ENCODE data around the gene ZSWIM5.

DNA sequence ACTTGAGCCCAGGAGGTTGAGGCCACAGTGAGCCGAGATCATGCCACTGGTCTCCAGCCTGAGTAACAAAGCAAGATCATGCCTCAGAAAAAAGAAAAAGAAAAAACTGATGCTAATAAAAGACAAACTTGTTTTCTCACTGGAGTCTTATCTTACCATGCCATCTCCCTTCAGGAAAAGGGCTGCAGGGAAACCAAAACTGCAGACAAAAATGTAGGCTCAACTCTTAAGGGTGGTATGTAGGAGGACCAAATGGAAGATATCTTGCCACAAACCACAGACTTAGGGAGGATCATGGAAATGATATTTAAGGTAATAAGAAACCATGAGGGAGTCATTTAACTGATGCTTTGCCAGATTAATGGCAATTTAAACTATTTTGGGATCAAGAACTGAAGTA, 161.5 kb downstream of the ZSWIM5 start:
- no peak for TF ChIP-seq EZH2 (IDR thresholded peaks at IDR 0.05; ENCODE audit: insufficient read depth, low read length)
- TF ChIP-seq, protein P1, sequence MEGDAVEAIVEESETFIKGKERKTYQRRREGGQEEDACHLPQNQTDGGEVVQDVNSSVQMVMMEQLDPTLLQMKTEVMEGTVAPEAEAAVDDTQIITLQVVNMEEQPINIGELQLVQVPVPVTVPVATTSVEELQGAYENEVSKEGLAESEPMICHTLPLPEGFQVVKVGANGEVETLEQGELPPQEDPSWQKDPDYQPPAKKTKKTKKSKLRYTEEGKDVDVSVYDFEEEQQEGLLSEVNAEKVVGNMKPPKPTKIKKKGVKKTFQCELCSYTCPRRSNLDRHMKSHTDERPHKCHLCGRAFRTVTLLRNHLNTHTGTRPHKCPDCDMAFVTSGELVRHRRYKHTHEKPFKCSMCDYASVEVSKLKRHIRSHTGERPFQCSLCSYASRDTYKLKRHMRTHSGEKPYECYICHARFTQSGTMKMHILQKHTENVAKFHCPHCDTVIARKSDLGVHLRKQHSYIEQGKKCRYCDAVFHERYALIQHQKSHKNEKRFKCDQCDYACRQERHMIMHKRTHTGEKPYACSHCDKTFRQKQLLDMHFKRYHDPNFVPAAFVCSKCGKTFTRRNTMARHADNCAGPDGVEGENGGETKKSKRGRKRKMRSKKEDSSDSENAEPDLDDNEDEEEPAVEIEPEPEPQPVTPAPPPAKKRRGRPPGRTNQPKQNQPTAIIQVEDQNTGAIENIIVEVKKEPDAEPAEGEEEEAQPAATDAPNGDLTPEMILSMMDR (IDR thresholded peaks at IDR 0.05; ENCODE audit: insufficient read depth, low read depth, low read length): no peak

Measured in astrocyte (in vitro differentiated cells and primary cell).